ENCODE data around the gene ANGEL1.

The ANGEL1 gene

DNA sequence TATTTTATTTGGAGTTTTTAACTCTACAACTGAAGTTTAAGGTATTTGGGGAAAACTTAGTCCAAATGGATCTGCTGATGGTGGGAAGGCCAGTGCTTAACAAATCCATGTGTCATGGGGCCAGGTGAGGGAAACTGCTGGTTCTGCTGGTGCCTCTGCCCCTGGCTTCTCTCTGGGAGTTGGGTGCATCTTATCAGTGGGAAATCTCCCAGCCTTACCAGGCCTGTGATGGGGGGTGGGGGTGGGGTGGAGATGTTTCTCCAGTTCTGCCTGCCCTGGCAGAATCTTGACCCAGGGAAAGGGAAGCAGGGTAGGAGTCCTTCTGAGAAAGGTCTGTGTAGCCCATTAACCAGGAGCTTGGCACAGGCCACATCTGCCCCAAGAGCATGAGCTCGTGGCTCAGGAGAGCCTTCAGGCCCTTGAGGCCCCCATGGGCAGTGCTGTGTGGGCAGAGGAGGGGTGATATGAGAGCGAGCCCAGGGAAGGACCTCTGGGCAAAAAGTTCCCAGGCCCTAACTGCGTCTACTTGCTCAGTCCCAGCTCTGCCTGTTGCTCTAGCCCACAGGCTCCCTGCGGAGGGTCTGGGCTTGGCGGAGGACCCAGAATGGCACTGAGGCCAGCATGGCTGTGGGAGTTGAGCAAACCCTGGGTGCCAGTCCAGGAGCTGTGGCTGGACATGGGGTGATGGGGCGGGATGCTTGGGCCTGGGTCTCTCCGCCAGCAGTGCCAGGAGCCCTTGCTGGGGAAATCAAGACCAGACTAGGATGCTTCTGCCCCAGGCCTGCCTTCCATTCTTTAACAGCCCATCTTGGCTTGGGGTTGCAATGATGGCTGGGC, 33.2 kb downstream of the ANGEL1 start:
- no peak for DNase-seq (ENCODE audit: low read depth in 2 of 2)

- no peak for DNase-seq (ENCODE audit: low read depth in 2 of 2)
Measured at GRCh38 chr14:76778546-76779215, 34.0 kb downstream of the ANGEL1 start.

- no peak for DNase-seq (ENCODE audit: low read depth in 2 of 2)
Measured at GRCh38 chr14:76777721-76778120, 35.0 kb downstream of the ANGEL1 start.

DNA sequence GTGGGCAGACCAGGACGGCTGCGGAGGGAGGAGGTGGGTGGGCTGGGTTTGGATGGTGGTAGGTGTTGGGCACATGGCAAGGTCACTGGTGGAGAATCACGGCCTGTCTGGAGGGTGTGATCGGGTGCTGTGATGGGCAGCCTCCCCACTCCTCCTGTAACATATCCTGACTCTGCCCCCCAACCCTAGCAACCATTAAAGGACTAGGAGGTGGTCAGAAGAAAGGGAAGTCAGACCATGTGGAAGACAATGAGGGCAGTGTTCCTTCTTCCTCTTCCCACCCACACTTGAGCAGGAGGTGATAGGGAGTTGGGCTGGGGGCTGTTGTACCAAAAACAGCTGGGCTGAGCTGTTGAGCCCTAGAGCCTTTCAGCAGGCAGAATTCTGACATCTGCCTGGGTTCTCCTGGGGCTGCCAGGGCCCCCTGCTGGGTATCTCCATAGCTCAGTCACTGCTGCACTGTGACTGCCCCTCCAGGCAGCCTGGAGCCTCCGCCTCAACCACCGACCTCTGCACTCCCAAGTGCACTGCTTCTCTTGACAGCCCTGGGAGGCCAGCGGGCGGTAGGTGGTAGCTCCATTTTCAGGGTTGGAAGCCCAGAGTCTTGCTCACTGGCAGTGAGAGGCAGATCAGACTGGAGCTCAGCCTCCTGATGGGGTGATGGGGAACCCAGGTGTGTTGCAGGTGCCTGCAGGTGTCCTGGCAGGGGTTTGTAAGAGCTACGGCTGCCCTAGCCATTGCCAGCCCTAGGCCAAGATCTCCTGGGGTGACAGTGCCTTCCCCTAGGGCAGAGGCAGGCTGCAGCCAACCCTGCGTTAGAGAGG, 36.0 kb downstream of the ANGEL1 start:
- DNase-seq (ENCODE audit: low read depth in 2 of 2), result no peak

DNA sequence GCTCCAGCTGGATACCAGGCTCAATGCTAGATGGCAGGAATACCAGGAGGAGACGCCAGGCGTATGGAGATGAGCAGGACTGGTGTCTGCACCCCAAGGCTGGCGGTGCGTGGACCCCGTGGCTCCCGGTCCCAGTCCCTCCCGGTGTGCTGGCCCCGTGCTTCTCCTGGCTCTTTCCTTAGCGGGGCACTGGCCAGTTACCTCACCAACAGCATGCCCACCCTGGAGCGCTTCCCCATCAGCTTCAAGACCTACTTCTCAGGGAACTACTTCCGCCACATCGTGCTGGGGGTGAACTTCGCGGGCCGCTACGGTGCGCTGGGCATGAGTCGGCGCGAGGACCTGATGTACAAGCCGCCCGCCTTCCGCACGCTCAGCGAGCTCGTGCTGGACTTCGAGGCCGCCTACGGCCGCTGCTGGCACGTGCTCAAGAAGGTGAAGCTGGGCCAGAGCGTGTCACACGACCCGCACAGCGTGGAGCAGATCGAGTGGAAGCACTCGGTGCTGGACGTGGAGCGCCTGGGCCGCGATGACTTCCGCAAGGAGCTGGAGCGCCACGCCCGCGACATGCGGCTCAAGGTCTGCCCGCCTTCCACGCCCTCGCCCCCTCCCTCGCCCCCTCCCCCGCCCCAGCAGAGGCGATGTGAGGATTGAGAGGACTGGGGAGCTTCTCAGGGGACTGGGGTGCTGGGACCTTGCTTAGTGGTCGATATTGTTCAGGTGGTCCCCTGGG, 36.8 kb downstream of the ANGEL1 start:
- no peak for DNase-seq (ENCODE audit: low read depth in 2 of 2)

DNA sequence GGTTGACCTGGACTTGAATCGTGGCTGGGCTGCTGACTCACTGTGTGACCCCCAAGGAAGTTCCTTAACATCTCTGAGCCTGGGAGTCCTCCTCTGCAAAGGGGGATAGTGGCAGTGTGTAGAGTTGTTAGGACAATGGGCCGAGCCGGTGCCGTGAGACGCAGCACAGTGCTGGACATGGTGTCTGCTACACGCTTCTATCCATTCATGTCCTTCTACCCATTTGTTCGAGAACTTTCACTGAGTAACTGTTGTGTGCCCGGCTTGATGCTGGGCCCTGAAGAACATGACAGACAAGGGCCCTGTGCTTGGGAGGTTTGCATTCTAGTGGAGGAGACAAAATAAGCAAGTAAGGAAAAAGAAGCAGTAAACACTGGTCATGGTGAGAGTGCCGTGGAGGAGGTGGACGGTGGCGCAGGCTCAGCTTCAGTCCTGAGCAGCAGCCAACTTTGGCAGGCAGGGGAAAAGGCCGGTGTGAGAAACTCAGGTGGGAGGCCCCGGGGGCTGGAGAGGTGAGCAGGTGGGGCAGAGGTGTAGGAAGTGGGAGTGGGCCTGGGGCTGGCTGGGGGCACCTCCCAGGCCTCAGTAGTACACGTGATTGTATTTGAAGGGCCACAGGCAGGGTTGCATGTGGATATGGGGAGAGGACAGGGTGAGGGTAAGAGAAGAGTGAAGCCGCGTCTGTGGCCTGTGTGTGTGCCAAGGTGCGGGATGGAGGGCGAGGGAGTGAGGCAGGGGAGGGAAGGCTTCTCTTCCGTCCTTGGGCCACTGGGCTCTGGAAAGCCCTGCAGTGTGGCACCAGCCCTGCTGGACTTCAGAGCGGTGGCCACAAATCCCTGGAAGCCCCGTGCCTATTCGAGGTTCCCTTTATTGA, 37.6 kb downstream of the ANGEL1 start:
- DNase-seq (ENCODE audit: low read depth in 2 of 2), result no peak

- DNase-seq (ENCODE audit: low read depth in 2 of 2), result no peak
Measured at GRCh38 chr14:76773956-76774820, 38.5 kb downstream of the ANGEL1 start.

DNA sequence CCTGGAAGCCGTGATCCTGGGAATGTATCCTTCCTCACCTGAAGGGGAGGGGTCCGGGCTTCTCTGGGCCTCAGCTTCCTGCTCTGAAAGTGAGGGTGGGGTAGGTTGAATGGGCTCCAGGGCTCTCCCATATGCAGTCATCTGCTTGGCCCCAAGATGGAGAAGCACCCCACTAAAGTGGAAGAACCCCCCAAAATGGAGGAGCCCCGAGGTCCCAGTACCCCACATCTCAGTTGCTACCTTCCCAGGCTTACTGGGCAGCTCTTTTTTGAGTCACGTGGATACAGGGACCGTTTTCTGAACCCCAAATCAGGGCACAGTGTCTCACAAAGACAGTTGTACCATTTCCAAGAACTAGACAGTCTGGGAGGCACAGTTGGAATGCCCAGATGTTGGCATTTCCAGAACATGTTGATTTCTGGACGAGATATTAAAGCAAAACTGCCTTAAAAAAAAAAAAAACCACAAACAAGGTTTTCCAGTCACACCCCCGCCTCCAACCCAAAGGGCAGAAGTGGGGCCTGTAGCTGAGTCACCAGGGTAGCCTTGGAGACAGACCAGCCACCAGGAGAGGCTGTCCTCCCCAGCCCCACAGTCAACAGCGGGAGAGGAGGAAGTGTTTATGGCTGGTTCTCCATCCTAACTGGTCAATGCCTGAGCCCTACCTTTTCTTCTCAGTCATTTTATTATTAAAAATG, 39.3 kb downstream of the ANGEL1 start:
- no peak for DNase-seq (ENCODE audit: low read depth in 2 of 2)

DNA sequence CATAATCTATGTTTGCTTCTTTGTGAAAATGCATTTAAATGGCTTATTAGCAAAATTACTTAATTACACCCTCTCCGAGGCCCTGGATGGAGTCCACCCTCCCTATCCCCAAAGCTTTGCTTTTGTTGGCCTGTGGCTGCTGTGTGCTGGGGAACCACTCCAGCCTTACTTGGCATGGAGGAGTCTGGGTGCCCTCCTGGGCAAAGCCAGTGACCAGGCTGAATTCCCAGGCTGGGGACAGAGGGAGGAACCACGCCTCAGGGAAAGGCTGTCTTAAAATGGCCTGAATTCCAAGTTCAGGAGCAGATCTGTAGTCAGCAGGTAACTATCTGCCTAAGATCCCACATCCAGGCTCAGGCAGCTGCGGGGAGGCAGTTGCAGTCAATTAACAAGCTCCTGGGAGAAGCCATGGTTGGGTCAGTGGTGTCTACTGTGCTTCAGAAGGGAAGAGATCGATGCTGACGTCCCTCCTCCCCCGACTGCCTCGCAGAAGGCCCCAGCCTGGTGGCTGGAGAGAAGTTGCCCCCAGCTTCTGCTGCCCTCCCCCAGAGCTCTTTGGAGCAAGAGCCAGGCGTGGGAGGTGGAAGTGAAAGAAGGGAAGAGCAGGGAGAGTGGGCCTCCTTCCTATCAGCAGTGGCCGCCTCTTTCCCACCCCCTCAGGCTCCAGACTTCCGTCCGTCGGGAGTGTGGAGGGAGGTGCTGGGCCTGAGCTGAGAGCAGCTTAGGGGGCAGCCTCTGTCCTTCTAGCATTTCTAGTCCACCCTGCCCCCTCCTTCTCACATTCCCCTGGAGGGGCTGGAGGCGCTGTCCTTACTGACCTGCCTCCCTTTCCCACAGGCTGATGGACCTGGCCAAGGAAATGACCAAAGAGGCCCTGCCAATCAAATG, 40.1 kb downstream of the ANGEL1 start:
- no peak for DNase-seq (ENCODE audit: low read depth in 2 of 2)

DNA sequence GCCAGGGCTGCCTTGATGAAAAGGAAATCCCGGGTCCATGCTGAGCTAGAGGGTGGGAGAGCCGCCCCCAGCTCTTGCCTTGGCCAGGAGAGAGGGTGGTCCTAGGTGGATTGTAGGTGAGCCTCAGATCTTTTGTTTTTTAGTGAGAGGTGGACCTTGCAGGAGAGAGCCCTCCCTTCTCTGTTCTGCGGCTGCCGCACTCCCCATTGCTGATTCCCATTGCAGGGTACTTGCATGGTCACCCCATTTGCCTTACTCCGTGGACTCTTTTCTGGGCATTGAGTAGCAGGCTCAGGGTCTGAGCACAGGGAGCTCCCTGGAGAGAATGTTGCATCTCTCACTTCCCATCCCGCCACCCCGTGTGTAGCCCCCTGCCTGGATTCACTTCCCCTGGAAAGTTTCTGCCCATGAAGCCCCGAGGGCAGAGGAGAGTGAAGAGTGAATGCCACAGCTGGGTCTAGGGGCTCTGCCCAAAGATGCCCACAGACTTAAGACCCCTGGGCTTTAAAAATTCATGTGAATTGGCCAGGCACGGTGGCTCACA, 41.2 kb downstream of the ANGEL1 start:
- no peak for DNase-seq (ENCODE audit: low read depth in 2 of 2)

DNA sequence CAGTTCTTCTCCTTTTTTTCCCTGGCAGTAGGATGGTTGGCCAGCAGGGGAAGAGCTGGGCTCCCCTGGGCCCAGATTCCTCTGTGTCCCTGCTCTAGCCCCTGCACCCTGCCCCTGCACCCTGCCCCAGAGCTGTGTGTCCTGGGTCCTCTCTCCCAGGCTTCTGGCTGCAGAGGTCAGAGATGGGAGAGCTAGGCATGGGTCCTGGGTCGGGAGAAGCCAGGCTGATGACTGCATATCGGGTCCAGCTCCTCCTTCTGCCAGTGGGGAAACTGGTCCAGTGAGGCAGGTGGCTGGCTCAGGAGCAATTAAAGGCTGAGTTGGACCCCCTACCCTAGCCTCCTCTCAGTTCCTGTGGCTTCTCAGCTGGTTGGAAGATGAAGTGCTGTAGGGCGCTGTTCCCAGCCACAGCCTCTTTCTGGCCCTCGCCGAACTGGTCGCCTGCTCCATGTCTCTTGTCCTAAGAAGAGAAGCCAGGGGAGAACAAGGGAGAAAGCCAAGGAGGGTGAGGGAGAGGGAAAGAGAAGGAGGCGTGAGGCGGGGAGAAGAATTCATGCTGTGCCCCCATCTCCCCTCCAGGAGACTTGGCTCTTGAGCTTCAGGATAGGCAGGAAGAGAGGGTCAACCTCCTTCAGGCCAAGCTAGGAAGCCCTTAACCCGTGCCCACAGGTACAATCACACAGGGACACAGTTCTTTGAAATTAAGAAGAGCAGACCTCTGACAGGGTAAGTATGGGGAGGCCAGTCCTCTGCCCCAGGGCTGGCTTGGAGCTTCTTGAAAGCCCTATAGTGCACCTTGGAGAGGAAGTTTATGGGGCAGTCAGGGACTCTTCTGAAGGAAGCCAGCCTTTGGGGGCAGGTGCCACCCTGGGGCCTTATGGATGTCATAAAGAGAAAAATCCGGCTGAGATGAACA, 41.9 kb downstream of the ANGEL1 start:
- no peak for DNase-seq (ENCODE audit: low read depth in 2 of 2)

- no peak for DNase-seq (ENCODE audit: low read depth in 2 of 2)
Measured at GRCh38 chr14:76769636-76770292, 42.9 kb downstream of the ANGEL1 start.

DNA sequence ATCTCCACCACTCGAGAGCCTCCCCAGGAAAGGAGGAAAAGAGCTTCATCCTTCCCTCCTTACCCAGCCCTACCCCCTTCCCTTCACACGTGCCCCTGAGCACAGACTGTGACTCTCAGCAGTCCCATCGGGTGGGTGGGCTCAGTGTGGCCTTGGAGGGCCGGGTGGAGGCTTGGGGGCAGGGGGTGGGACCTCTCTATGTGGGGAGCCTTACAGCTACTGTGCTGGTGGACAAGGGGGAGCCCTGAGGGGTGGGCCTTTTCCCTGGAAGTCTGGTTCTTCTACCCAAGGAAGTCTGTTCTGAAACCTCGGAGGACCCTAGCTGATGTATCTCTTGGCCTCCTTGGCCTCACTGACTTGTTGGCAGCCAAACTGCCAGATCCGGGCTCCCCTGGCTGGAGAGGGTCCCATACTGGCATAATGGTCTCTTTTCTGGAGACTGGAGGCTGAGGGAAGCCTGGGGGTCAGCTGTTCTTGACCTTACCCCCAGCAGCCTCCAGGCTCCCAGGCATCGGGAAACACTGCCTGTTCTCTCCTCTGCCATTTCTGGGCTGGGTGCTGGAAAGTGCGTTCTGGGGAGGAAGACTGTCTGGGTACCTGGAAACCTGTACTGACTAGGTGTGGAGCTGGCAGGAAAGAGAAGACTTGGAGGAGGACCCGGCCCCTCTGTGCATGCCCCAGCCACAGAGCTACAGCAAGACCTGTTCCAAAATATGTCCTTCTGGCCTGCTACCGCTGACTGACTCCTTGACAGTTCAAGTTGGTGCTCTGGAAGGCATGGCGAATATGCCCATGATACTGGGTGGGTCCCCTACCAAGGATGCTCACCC, 43.8 kb downstream of the ANGEL1 start:
- DNase-seq (ENCODE audit: low read depth in 2 of 2), result no peak

DNA sequence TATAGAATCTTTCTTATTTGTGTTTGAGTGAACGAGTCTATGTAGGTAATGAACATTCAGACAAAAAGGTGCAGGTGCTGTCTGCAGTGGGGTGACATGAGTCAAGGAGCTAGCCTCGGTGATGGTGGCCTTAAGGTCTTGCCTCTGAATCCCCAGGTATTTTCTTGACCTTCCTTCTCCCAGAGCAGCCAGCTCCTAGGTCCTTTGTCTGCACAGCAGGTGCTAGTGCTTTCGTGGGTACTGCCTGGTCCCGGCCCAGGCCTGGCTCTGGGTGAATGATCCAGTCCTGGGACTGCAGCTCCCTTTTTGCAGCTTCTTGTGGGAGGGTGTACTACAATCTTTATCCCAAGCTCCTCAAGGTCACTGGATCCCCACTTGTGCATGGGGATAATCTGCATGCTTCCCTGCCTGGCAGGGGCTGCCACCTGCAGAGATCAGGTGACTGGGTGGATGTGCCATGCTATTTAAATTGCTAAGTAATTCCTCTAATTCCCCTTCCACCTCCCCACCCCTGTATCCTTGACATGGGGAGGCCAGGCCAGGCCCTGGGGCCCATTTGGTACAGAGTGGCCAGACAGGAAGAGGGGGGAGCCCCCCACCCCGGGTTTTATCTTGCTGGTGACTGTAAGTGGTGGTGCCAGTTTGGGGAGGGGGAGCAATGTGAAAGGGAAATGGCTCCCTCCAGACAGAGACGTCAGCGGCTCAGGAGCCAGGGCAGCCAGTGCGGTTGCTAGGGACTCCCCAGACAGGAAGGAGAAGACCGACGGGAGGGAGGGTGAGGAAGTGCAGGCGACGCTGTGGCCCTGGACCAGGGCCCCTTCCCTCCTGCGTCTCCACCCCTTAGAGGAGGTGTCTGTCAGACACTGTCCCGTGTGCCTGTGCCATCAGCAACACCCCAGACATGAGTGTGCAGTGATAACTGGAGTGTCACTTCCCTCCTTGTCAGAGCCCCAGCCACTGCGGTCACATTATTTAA, 44.7 kb downstream of the ANGEL1 start:
- DNase-seq (ENCODE audit: low read depth in 2 of 2), result peak in 1 of 2 donors; percentile 21
